Colonic mucosa (tissue), 4 donors: ENCODE results near the gene UGT1A5. TPM values are rescaled to one million over a fixed set of nuclear protein-coding genes. Genes with fewer than 3 reads are reported as not detected.

Source experiments
- DNase-seq: peaks from one replicate; pipeline ENCODE4 v3.0.0-alpha.2; 2020
- H3K27ac ChIP-seq: fragments of 200-600 bp; one replicate; pipeline ENCODE4 v1.8.0; 2021
- H3K27me3 ChIP-seq: fragments of 200-600 bp; one replicate; pipeline ENCODE4 v1.8.0; 2021
- H3K36me3 ChIP-seq: fragments of 200-600 bp; one replicate; pipeline ENCODE4 v1.8.0; 2021
- H3K4me1 ChIP-seq: fragments of 200-600 bp; one replicate; pipeline ENCODE4 v1.8.0; 2021; ENCODE audit warnings: mild to moderate bottlenecking
- H3K4me3 ChIP-seq: fragments of 200-600 bp; one replicate; pipeline ENCODE4 v1.8.0; 2021
- H3K9ac ChIP-seq, 2 donors: one replicate each; pipeline ENCODE4 v1.7.0; 2013; ENCODE audit warnings: control low read depth in 2 of 2, low read depth in 2 of 2, low read length in 2 of 2
- H3K9me3 ChIP-seq: fragments of 200-600 bp; one replicate; pipeline ENCODE4 v1.8.0; 2021
- CTCF ChIP-seq: fragments of 200-600 bp; IDR thresholded peaks from one replicate; pipeline ENCODE4 v1.8.0; 2022; ENCODE audit warnings: antibody characterized with exemption, mild to moderate bottlenecking
- intact Hi-C: fragments of 100-400 bp; cut with DNase I; formaldehyde crosslinking; loops from one replicate; pipeline ENCODE4 v1.14.1; 2022
- total RNA-seq, 2 donors: library from RNA; stranded (reverse); fragmentation: NEBNext Ultra II Directional in 1 of 2; extraction: Animal tissue kit (Norgen Biotek cat#: 25700) in 1 of 2; gene quantifications; one replicate each; pipeline ENCODE4 v1.2.1, GENCODE V29; 2021
- donor health status: healthy.
- donor health status: DM: no; HTN: no; CAD: no.
- donor health status: DM: no; HTN: no; CAD: no.

The UGT1A5 gene
- total RNA-seq, 2 donors from 2014 or later: 1.1 to 2.4 TPM

GRCh38 chr2:233754872-233755611 lies 42.3 kb downstream of the UGT1A5 start:
- DNase-seq: no peak
- H3K27ac ChIP-seq: no peak overlapping the region
- H3K9me3 ChIP-seq: no peaks in the 10 kb centered on the region
- no peaks in the 10 kb centered on the region for H3K27me3 ChIP-seq
- intact Hi-C loops: no loop called here
- TF ChIP-seq CTCF: no peak
- no peaks in the 10 kb centered on the region for H3K4me1 ChIP-seq
- H3K9ac ChIP-seq: no peak overlapping the region
- H3K4me3 ChIP-seq: no peak overlapping the region
- H3K36me3 ChIP-seq: no peaks in the 10 kb centered on the region

DNA sequence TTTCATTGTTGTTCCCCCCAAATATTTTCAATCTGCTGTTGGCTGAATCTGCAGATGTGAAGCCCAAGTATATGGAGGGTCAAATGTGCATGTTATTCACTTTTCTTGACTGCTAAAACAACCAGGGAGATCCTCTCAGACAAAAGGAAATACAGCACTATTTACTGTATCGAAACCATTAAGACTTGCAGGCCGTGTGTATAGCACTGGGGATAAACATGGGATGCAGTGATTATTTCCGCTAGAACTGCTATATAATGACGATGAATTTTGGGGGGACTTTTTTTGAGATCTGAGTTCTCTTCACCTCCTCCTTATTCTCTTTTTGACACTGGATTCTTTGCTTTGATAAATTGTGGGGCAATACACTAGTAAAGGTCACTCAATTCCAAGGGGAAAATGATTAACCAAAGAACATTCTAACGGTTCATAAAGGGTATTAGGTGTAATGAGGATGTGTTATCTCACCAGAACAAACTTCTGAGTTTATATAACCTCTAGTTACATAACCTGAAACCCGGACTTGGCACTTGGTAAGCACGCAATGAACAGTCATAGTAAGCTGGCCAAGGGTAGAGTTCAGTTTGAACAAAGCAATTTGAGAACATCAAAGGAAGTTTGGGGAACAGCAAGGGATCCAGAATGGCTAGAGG lies 43.8 kb downstream of the UGT1A5 start:
- Histone ChIP-seq H3K27me3 (no peaks in the 10 kb centered on the region), H3K4me1 (no peaks in the 10 kb centered on the region), H3K27ac (no peak overlapping the region), H3K36me3 (no peaks in the 10 kb centered on the region), H3K4me3 (no peak overlapping the region), H3K9me3 (no peaks in the 10 kb centered on the region), H3K9ac (no peak overlapping the region)
- peak; percentile 35 for DNase-seq
- intact Hi-C loops: no loop called here
- TF ChIP-seq CTCF: no peak

GRCh38 chr2:233758141-233758540 lies 45.4 kb downstream of the UGT1A5 start:
- DNase-seq: no peak

DNA sequence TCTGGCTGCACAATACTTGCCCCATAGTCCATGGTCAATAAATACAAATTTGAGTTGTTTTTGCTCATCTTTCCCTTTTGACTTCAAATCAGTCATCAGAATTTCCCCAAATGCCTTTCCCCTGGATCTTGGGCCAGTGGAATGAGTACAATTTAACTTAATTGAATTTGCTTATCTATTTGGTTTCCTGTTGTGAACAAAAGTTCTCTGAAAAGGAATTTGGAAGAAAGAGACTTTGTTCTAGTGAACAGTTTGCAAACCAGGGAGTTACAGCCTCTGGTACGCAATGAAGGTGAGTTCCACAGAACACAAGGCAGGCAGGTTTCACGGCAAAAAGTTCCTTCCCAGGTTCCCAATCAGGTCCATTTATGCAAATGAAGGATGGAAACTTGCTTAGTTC lies 46.1 kb downstream of the UGT1A5 start:
- no peaks in the 10 kb centered on the region for H3K36me3 ChIP-seq
- H3K4me1 ChIP-seq: no peaks in the 10 kb centered on the region
- no peaks in the 10 kb centered on the region for H3K27me3 ChIP-seq
- H3K4me3 ChIP-seq: no peak overlapping the region
- no peak for TF ChIP-seq CTCF
- no peak overlapping the region for H3K27ac ChIP-seq
- intact Hi-C loops: no loop called here
- no peak overlapping the region for H3K9ac ChIP-seq
- no peak for DNase-seq
- no peaks in the 10 kb centered on the region for H3K9me3 ChIP-seq

More at GRCh38 chr2:233758141-233758540, 45.4 kb downstream of the UGT1A5 start:
- intact Hi-C loops: no loop called here
- Histone ChIP-seq H3K9ac (no peak overlapping the region), H3K4me1 (no peaks in the 10 kb centered on the region), H3K36me3 (no peaks in the 10 kb centered on the region), H3K9me3 (no peaks in the 10 kb centered on the region), H3K4me3 (no peak overlapping the region), H3K27me3 (no peaks in the 10 kb centered on the region), H3K27ac (no peak overlapping the region)
- TF ChIP-seq CTCF: no peak

DNA sequence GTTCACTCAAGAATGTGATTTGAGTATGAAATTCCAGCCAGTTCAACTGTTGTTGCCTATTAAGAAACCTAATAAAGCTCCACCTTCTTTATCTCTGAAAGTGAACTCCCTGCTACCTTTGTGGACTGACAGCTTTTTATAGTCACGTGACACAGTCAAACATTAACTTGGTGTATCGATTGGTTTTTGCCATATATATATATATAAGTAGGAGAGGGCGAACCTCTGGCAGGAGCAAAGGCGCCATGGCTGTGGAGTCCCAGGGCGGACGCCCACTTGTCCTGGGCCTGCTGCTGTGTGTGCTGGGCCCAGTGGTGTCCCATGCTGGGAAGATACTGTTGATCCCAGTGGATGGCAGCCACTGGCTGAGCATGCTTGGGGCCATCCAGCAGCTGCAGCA lies 47.3 kb downstream of the UGT1A5 start, which contains the start of gene UGT1A1:
TSS of gene UGT1A1 (plus strand) at position 228 of the 400 bp plus-strand sequence. CDS start at position 246, 18 bp downstream.
- Histone ChIP-seq H3K4me3 (no peak within 1 kb of the TSS), H3K36me3 (no peaks in the 10 kb centered on the region), H3K27me3 (no peaks in the 10 kb centered on the region), H3K9ac (no peak within 1 kb of the TSS), H3K4me1 (no peaks in the 10 kb centered on the region), H3K27ac (no peak within 1 kb of the TSS), H3K9me3 (no peaks in the 10 kb centered on the region)
- TF ChIP-seq CTCF: no peak
- intact Hi-C loops: no loop called here
- DNase-seq: no peak
